KOPT-K1 (cell line): ENCODE results near the gene N4BP3.
"Not testable (repeated sequence)": the region's sequence is repeated elsewhere in the genome, so short reads cannot be mapped to it uniquely, and the experiment has no call there.

Source experiments
- H3K27ac ChIP-seq: fragments of 200-600 bp; sonication (generic); 2 replicates; pipeline ENCODE4 v1.5.1; 2016; ENCODE audit warnings: antibody characterized with exemption, mild to moderate bottlenecking, low read depth, low read length; ENCODE audit not compliant: poor library complexity, severe bottlenecking
- H3K36me3 ChIP-seq: fragments of 200-600 bp; sonication (generic); 2 replicates; pipeline ENCODE4 v1.5.1; 2017; ENCODE audit warnings: antibody characterized with exemption, mild to moderate bottlenecking, low read length, moderate library complexity; ENCODE audit not compliant: insufficient read depth
- H3K9me3 ChIP-seq: fragments of 200-600 bp; sonication (generic); 2 replicates; pipeline ENCODE4 v1.5.1; 2017; ENCODE audit warnings: antibody characterized with exemption, low read length, mild to moderate bottlenecking; ENCODE audit not compliant: insufficient read depth, poor library complexity, severe bottlenecking

The N4BP3 gene

GRCh38 chr5:178123094-178123965 is 10.0 kb downstream of the N4BP3 start:
- Histone ChIP-seq H3K9me3 (no peaks in the 10 kb centered on the region), H3K27ac (no peak overlapping the region), H3K36me3 (no peaks in the 10 kb centered on the region)

DNA sequence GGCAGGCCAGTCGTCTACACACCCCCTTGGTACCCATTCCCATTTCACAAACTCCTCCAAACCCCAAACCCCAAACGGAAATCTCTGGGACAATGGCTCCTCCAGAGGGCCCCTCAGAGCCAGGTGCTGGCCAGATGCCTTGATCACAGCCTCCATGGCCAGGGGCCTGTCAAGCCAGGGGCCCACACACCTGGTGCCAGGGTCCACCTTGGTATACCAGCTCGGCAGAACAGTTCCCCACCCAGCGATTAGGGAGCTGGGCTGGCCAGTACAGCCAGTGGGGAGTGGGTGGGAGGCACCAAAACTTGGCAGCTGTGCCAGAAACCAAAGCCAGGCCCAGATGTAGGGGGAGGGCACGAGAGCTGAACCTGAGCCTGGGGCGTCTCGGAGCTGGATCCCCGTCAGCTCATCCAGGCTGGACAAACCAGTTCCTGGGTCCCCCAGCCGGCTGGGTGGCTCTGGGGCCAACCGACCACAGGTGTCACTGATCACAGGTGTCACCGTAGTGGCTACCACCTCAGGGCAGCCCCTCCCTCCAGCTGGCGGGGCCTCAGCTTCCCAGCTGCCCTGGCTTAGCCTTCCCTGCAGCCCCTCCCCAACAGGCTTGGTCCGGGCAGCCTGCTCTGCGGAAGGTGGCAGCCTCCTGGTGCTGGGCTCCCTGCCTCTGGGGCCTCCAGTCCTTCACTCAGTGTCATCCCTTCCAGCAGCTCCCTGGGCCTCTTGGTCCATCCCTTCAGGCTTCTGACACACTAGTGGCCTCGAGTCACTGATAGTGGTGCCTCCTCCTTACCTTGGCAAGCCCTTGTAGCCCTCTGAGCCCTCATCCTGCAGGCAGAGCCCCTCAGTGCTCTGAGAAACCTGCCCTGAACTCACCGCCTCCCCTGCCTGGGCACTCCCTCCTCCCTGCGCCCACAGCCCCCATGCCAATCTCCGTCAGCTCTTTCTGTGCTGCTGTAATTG is 10.9 kb downstream of the N4BP3 start:
- Histone ChIP-seq H3K36me3 (no peaks in the 10 kb centered on the region), H3K27ac (no peak overlapping the region), H3K9me3 (no peaks in the 10 kb centered on the region)

DNA sequence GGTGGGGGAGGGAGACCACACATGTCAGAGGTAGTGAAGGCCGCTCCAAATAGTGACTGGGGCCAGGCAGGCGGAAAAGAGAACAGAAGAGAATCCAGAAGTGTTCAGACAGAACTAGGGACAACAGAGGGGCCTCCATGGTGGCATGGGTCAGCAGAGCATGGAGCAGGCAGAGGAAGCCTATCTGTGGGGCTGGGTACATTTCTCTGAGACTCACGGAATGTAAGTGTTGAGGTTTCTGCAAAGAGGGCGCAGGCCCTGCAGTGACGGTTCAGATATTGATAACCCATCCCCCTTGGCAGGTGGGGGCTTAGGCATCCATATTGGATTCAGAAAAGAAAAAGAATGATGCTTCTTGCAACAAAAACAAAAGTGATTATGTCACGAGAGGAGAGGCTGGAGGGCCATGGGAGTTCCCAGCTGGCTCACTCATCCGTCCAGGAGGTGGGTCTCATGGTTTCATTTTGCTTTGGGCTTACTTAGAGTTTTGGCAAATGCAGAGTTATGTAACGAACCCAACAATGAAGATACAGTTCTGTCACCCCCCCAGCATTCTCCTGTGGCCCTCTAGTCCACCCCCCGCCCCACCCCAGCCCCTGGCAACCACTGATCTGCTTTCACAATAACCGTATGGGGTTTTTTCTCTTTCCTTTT is 12.0 kb downstream of the N4BP3 start:
- Histone ChIP-seq H3K9me3 (no peaks in the 10 kb centered on the region), H3K36me3 (no peaks in the 10 kb centered on the region), H3K27ac (no peak overlapping the region)

- H3K9me3 ChIP-seq = no peaks in the 10 kb centered on the region
- no peak overlapping the region for H3K27ac ChIP-seq
- no peaks in the 10 kb centered on the region for H3K36me3 ChIP-seq
These were observed 13.2 kb downstream of the N4BP3 start for GRCh38 chr5:178126556-178126955.

GRCh38 chr5:178127300-178128009 is 14.1 kb downstream of the N4BP3 start:
- not testable (repeated sequence) for H3K9me3 ChIP-seq, H3K27ac ChIP-seq, H3K36me3 ChIP-seq

GRCh38 chr5:178129296-178129695 is 16.0 kb downstream of the N4BP3 start:
- no peaks in the 10 kb centered on the region for H3K9me3 ChIP-seq
- no peaks in the 10 kb centered on the region for H3K36me3 ChIP-seq
- H3K27ac ChIP-seq = no peak overlapping the region

DNA sequence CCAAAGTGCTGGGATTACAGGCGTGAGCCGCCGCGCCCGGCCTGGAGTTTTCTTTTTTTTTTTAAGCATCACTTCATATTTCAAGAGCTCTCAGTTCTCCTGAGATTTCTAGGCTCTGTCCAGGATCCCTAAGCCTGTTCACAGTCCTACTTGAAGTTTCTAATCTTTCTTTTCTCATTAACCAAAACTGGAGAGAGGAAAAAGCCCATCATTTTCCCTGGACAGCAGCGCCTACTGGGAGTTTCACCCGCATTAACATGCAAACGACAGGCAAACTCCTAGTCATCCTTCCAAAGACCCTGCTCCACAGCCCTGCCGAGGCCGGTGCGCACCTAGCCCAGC is 16.9 kb downstream of the N4BP3 start:
- H3K9me3 ChIP-seq, H3K36me3 ChIP-seq: not testable (repeated sequence)
- peak overlapping the region; percentile 60 for H3K27ac ChIP-seq

- peak within 1 kb of the TSS; percentile 60 for H3K27ac ChIP-seq
- H3K9me3 ChIP-seq = no peaks in the 10 kb centered on the region
- peaks cover 4% of the 10 kb centered on the region; the same call in 1 of the 2 replicates for H3K36me3 ChIP-seq
These were observed 17.5 kb downstream of the N4BP3 start, which contains the start of gene RMND5B for GRCh38 chr5:178130576-178131445. Gene RMND5B, plus strand, starts transcription at chr5:178131014. Its CDS starts 7,106 bp downstream, at chr5:178138120.

DNA sequence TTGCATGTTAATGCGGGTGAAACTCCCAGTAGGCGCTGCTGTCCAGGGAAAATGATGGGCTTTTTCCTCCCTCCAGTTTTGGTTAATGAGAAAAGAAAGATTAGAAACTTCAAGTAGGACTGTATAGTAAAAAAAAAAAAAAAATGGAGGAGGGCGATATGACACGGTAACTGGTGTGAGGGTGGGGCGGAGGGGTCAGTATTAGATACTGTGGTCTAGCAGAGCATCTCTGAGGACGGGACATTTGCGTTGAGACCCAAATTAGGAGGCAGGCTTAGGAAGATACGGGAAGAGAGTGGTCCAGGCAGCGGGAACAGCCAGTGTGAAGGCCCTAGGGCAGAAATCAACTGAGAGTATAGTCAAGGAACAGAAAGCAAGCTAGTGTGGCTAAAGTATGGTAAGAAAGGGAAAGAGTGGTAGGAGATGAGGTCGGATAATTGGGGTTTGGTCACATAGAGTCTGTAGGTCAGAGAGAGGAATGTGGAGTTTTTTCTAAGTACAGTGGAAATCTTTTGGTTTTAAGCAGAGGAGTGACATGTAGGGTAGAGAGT is 18.2 kb downstream of the N4BP3 start:
- no peaks in the 10 kb centered on the region for H3K9me3 ChIP-seq
- H3K27ac ChIP-seq = peak overlapping the region; percentile 60
- peaks cover 10% of the 10 kb centered on the region; the same call in 1 of the 2 replicates for H3K36me3 ChIP-seq

DNA sequence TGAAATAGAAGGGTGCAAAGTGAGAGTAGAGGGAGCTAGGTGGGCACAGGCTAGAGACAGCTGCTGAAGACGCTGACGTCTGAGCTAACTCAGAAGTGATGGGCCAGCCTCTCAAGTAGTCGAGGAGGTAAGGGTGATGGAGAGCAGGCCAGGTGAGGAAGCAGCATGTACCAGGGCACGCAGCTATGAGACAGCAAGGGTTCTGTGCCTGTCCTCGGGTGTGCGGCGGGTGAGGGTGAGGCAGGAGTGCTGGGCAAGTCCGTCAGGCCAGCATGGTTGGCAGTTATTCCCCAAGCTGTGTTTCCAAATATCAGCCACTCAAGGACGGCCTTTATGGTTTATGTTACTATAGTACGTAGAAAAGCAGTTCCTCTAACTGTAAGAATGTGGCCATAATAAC is 23.7 kb downstream of the N4BP3 start:
- H3K36me3 ChIP-seq = peaks cover 40% of the 10 kb centered on the region
- H3K27ac ChIP-seq = no peak overlapping the region
- no peaks in the 10 kb centered on the region for H3K9me3 ChIP-seq

GRCh38 chr5:178137991-178138390 is 24.7 kb downstream of the N4BP3 start:
- H3K27ac ChIP-seq = no peak overlapping the region
- H3K36me3 ChIP-seq = peaks cover 50% of the 10 kb centered on the region
- H3K9me3 ChIP-seq = no peaks in the 10 kb centered on the region

DNA sequence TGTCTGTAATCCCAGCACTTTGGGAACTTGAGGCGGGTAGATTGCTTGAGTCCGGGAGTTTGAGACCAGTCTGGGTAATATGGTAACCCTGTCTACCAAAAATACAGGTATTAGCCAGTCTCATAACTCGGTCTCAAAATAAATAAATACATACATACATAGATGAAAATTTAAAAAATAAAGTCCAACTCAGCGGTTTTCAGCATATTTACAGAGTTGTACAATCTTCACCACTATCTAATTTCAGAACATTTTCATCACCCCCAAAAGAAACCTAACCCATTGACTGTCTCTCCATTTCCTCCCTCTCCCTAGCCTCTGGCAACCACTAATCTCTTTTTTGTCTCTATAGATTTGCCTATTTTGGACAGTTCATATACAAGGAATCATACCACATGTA is 28.2 kb downstream of the N4BP3 start:
- peaks cover 72% of the 10 kb centered on the region for H3K36me3 ChIP-seq
- H3K9me3 ChIP-seq = no peaks in the 10 kb centered on the region
- H3K27ac ChIP-seq = no peak overlapping the region

GRCh38 chr5:178142642-178143041 is 29.3 kb downstream of the N4BP3 start:
- H3K9me3 ChIP-seq = no peaks in the 10 kb centered on the region
- peaks cover 73% of the 10 kb centered on the region for H3K36me3 ChIP-seq
- no peak overlapping the region for H3K27ac ChIP-seq
